ENCODE measurements around the gene TK2.

DNA sequence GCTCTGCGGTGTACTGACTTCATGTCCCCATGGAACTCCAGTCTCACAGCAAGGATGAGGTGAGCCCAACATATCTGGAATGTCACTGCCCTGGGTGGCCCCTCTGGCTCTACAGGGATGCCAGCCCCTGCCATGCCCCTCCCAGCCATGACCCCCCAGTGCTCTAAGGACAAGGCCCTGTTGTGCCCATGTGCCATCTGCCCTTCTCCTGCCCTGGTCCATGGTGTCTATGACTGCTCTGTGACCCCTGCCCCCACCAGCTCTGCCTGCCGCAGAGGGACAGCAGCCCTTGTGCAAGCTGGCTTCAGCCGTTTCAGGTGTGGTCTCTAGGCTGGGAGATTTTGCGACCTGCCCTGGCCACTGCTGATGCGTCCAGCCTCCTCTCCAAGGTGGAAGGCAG, 40.3 kb downstream of the TK2 start:
- TF ChIP-seq, protein P1, sequence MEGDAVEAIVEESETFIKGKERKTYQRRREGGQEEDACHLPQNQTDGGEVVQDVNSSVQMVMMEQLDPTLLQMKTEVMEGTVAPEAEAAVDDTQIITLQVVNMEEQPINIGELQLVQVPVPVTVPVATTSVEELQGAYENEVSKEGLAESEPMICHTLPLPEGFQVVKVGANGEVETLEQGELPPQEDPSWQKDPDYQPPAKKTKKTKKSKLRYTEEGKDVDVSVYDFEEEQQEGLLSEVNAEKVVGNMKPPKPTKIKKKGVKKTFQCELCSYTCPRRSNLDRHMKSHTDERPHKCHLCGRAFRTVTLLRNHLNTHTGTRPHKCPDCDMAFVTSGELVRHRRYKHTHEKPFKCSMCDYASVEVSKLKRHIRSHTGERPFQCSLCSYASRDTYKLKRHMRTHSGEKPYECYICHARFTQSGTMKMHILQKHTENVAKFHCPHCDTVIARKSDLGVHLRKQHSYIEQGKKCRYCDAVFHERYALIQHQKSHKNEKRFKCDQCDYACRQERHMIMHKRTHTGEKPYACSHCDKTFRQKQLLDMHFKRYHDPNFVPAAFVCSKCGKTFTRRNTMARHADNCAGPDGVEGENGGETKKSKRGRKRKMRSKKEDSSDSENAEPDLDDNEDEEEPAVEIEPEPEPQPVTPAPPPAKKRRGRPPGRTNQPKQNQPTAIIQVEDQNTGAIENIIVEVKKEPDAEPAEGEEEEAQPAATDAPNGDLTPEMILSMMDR (conservative IDR thresholded peaks at IDR 0.05 in 1 of 2, IDR thresholded peaks at IDR 0.05 in 1 of 2; ENCODE audit: low read depth in 1 of 2, low read length in 2 of 2) = no peak
- TF ChIP-seq EZH2 (IDR thresholded peaks at IDR 0.05; ENCODE audit: low read length, missing control alignments) = no peak

Measured in fibroblast of lung (primary cell).